Endothelial cell (in vitro differentiated cells): Measurements from ENCODE around the gene ASB2. TPM values are rescaled to one million over a fixed set of nuclear protein-coding genes. Genes with fewer than 3 reads are reported as not detected.

ENCODE experiments used
- DNase-seq: peaks from one replicate; pipeline ENCODE4 v3.0.0; 2021; ENCODE audit warnings: low spot score
- H3K27ac Mint-ChIP-seq: one replicate; pipeline ENCODE4 v1.8.0; 2021; ENCODE audit warnings: mixed read lengths, inconsistent platforms; ENCODE audit not compliant: unreplicated experiment
- H3K27me3 Mint-ChIP-seq: one replicate; pipeline ENCODE4 v1.8.0; 2021; ENCODE audit warnings: mild to moderate bottlenecking, moderate library complexity, mixed read lengths, inconsistent platforms; ENCODE audit not compliant: unreplicated experiment
- H3K36me3 Mint-ChIP-seq: one replicate; pipeline ENCODE4 v1.8.0; 2021; ENCODE audit warnings: mild to moderate bottlenecking, low read depth, mixed read lengths, inconsistent platforms; ENCODE audit not compliant: unreplicated experiment
- H3K4me1 Mint-ChIP-seq: one replicate; pipeline ENCODE4 v1.8.0; 2021; ENCODE audit warnings: mild to moderate bottlenecking, mixed read lengths, inconsistent platforms; ENCODE audit not compliant: unreplicated experiment
- H3K4me3 Mint-ChIP-seq: one replicate; pipeline ENCODE4 v1.8.0; 2021; ENCODE audit warnings: mild to moderate bottlenecking, mixed read lengths, inconsistent platforms; ENCODE audit not compliant: unreplicated experiment
- H3K9me3 Mint-ChIP-seq: one replicate; pipeline ENCODE4 v1.8.0; 2021; ENCODE audit warnings: mixed read lengths, inconsistent platforms; ENCODE audit not compliant: unreplicated experiment
- total RNA-seq: library from RNA; stranded (reverse); fragmentation: NEBNext Ultra II Directional; extraction: Animal tissue kit (Norgen Biotek cat#: 25700); gene quantifications from one replicate; pipeline ENCODE4 v1.2.1, GENCODE V29; 2021; ENCODE audit not compliant: unreplicated experiment
- TF ChIP-seq, protein P1 (sequence below): fragments of 200-600 bp; sonication (generic); IDR thresholded peaks from one replicate; pipeline ENCODE4 v1.5.0; 2021; ENCODE audit warnings: antibody characterized with exemption; ENCODE audit not compliant: unreplicated experiment

The ASB2 gene
- total RNA-seq, 1 donor from 2014 or later: not detected

DNA sequence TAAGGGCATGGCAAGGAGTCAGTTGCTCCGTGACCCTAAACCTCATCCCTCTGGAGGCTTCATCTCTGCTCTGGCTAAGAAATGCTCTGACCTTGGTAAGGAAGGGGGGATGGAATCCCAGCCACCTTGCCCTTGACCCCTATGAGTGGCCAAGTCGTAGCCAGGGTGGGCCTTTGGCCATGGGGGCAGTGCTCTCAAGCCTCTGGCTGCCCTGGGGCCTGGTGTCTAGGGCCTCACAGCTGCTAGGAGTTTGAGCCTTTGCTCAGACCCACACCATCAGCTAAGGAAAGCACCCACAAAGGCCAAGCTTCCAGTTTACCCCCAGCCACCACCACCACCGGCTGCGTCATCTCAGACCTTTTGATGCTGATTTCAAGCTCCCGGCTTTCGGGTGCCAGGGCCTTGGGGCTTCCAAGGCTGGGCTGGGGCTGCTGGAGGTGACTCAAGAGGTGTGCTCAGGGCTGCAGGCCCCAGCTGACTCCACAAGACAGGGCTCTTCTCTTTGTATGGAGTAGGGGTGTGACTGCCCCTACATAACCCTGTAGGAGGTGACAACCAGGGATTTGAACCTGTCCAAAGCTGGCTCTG, 3.7 kb downstream of the ASB2 start:
- Mint-ChIP-seq H3K27me3 (peaks cover 3% of the 10 kb centered on the region), H3K27ac (no peak overlapping the region), H3K36me3 (no peaks in the 10 kb centered on the region), H3K4me1 (peaks cover 6% of the 10 kb centered on the region), H3K4me3 (no peak overlapping the region), H3K9me3 (no peaks in the 10 kb centered on the region)
- TF ChIP-seq, protein P1, sequence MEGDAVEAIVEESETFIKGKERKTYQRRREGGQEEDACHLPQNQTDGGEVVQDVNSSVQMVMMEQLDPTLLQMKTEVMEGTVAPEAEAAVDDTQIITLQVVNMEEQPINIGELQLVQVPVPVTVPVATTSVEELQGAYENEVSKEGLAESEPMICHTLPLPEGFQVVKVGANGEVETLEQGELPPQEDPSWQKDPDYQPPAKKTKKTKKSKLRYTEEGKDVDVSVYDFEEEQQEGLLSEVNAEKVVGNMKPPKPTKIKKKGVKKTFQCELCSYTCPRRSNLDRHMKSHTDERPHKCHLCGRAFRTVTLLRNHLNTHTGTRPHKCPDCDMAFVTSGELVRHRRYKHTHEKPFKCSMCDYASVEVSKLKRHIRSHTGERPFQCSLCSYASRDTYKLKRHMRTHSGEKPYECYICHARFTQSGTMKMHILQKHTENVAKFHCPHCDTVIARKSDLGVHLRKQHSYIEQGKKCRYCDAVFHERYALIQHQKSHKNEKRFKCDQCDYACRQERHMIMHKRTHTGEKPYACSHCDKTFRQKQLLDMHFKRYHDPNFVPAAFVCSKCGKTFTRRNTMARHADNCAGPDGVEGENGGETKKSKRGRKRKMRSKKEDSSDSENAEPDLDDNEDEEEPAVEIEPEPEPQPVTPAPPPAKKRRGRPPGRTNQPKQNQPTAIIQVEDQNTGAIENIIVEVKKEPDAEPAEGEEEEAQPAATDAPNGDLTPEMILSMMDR: no peak
- DNase-seq: no peak

DNA sequence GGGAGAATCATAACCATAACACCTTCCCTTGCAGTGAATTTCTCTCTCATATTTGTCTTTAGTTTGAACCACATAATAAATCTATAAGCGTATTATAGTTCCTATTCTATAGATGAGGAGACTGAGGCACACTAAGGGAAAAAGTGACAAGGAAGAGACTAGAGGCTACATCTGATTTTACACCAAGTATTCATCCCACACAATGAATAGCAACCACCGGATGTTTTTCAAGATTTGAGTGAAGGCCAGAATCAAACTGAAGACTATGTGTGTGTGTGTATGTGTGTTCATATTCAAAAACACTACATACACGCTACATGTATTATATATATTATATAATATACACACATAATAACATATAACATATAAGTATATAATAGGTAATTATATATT, 4.7 kb downstream of the ASB2 start:
- Mint-ChIP-seq H3K27ac (no peak overlapping the region), H3K4me3 (no peak overlapping the region), H3K4me1 (peaks cover 1% of the 10 kb centered on the region), H3K36me3 (no peaks in the 10 kb centered on the region), H3K9me3 (no peaks in the 10 kb centered on the region), H3K27me3 (peaks cover 3% of the 10 kb centered on the region)
- TF ChIP-seq, protein P1: no peak
- DNase-seq: no peak

- H3K27ac Mint-ChIP-seq: no peak overlapping the region
- no peaks in the 10 kb centered on the region for H3K9me3 Mint-ChIP-seq
- no peak for DNase-seq
- no peak overlapping the region for H3K4me3 Mint-ChIP-seq
- no peaks in the 10 kb centered on the region for H3K4me1 Mint-ChIP-seq
- H3K36me3 Mint-ChIP-seq: no peaks in the 10 kb centered on the region
- TF ChIP-seq, protein P1: no peak
- H3K27me3 Mint-ChIP-seq: peaks cover 3% of the 10 kb centered on the region
Observed at GRCh38 chr14:93970965-93971634, 5.3 kb downstream of the ASB2 start.

- DNase-seq: no peak
- Mint-ChIP-seq H3K4me1 (no peaks in the 10 kb centered on the region), H3K9me3 (no peaks in the 10 kb centered on the region), H3K4me3 (no peak overlapping the region), H3K36me3 (no peaks in the 10 kb centered on the region), H3K27ac (no peak overlapping the region), H3K27me3 (peaks cover 3% of the 10 kb centered on the region)
- TF ChIP-seq, protein P1: no peak
Observed at GRCh38 chr14:93970585-93970964, 5.8 kb downstream of the ASB2 start.

DNA sequence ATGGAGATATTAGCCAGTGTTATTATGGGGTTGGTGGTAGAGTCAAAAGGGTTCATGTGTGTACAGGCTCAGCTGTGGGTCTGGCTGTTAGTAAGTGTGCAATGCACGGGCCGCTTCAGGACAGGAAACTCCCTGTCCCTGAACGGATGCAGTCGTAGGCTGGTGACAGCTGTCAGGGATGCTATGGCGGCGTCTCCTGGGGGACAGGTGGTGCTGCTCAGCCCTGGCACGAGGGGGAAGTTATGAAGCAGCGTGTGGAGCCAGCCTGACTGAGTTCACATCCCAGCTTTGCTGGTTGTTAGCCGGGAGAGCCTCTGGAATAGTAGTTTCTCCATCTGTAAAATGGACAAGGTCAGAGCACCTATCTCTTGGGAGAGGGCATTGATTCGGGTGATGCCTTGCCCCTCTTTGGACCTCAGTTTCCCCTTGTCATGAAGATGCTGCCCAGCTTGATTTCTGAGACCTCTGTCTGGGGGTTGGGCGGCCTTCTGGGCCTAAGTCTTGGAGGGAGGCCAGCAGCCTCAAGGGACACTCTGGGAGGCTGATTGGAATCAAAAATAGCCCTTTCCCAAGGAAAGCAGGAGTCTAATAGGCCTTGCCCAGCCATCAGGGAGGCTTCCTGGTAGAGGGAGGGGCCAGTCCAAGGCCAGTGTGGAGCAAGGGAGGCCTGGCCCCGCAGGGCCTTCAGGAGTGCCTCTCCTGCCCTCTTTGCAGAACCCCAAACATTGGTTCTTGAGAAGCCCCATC, 7.1 kb downstream of the ASB2 start:
- no peak for DNase-seq
- no peaks in the 10 kb centered on the region for H3K36me3 Mint-ChIP-seq
- H3K27ac Mint-ChIP-seq: no peak overlapping the region
- no peak overlapping the region for H3K4me3 Mint-ChIP-seq
- no peaks in the 10 kb centered on the region for H3K4me1 Mint-ChIP-seq
- H3K27me3 Mint-ChIP-seq: peaks cover 5% of the 10 kb centered on the region
- TF ChIP-seq, protein P1: no peak
- no peaks in the 10 kb centered on the region for H3K9me3 Mint-ChIP-seq
